Psoas muscle (tissue), 8 donors: Measurements from ENCODE around the gene MYOD1. TPM values are rescaled to one million over a fixed set of nuclear protein-coding genes. Genes with fewer than 3 reads are reported as not detected.

Experiments
- ATAC-seq, 4 donors: fragments of 200-7000 bp; cut with Tn5 transposase; one replicate each; pipeline ENCODE4 v1.9.1; 2020; ENCODE audit warnings: moderate library complexity in 3 of 4, mild to moderate bottlenecking in 2 of 4
- DNase-seq, 2 donors: peaks; one replicate each; pipeline ENCODE4 v3.0.0-alpha.2; 2020
- H3K27ac ChIP-seq: fragments of 200-600 bp; one replicate; pipeline ENCODE4 v1.8.0; 2022
- H3K27me3 ChIP-seq, 3 donors: fragments of 200-600 bp in 1 of 3; one replicate each; pipeline versions ENCODE4 v1.6.1 to v1.8.0; 2013 to 2022; ENCODE audit warnings: low read length in 2 of 3, mild to moderate bottlenecking in 2 of 3, moderate library complexity in 1 of 3; ENCODE audit not compliant: insufficient read depth in 3 of 3
- H3K36me3 ChIP-seq, 2 donors: fragments of 200-600 bp in 1 of 2; one replicate each; pipeline versions ENCODE4 v1.6.1 to v1.8.0; 2013 to 2022; ENCODE audit warnings: low read depth in 1 of 2, mild to moderate bottlenecking in 1 of 2, moderate library complexity in 1 of 2; ENCODE audit not compliant: insufficient read depth in 1 of 2
- H3K4me1 ChIP-seq: fragments of 200-600 bp; one replicate; pipeline ENCODE4 v1.8.0; 2022
- H3K4me3 ChIP-seq: fragments of 200-600 bp; one replicate; pipeline ENCODE4 v1.8.0; 2022; ENCODE audit warnings: mild to moderate bottlenecking
- H3K9me3 ChIP-seq: fragments of 200-600 bp; one replicate; pipeline ENCODE4 v1.8.0; 2022
- WGBS, 3 donors: extraction: QIAGEN DNeasy Blood & Tissue Kit; methylation state at CpG; one replicate each; pipeline versions ENCODE4 v1.1.6 to v1.1.7; 2013; 5-methylcytosine and 5-hydroxymethylcytosine counted together
- intact Hi-C, 2 donors: fragments of 100-400 bp; cut with DNase I; formaldehyde crosslinking; loops; one replicate each; pipeline versions ENCODE4 v1.11.0 to v1.14.2; 2022
- polyA plus RNA-seq, 3 donors: library from polyadenylated mRNA; stranded (reverse); fragments of 200-250 nt; gene quantifications; one replicate each; pipeline ENCODE4 v1.2.3, GENCODE V29; 2013
- total RNA-seq, 4 donors: library from RNA; stranded (reverse); fragmentation: NEBNext Ultra II Directional in 2 of 4; extraction: Animal tissue kit (Norgen Biotek cat#: 25700) in 2 of 4; gene quantifications; one replicate each; pipeline versions ENCODE4 v1.2.1 to v1.2.4, GENCODE V29; 2021 to 2023
- TF ChIP-seq, protein P1 (sequence below): fragments of 200-600 bp; IDR thresholded peaks from one replicate; pipeline ENCODE4 v1.8.0; 2022; ENCODE audit warnings: antibody characterized with exemption
- donor health status: healthy with polysubstance abuse.
- donor health status: DM: no; HTN: no; CAD: no; lungs with moderate emphysema.
- donor health status: Bipolar disorder and iron deficiency.
- donor health status: healthy.
- donor health status: DM: yes; HTN: yes; CAD: no.
- donor health status: DM: no; HTN: no; CAD: no.
- donor health status: DM: no; HTN: no; CAD: no.
- donor health status: DM: yes; HTN: yes; CAD: no.

Gene MYOD1
- total and polyA plus RNA-seq, 7 donors: 5.0 to 95.7 (median 56.2) TPM

DNA sequence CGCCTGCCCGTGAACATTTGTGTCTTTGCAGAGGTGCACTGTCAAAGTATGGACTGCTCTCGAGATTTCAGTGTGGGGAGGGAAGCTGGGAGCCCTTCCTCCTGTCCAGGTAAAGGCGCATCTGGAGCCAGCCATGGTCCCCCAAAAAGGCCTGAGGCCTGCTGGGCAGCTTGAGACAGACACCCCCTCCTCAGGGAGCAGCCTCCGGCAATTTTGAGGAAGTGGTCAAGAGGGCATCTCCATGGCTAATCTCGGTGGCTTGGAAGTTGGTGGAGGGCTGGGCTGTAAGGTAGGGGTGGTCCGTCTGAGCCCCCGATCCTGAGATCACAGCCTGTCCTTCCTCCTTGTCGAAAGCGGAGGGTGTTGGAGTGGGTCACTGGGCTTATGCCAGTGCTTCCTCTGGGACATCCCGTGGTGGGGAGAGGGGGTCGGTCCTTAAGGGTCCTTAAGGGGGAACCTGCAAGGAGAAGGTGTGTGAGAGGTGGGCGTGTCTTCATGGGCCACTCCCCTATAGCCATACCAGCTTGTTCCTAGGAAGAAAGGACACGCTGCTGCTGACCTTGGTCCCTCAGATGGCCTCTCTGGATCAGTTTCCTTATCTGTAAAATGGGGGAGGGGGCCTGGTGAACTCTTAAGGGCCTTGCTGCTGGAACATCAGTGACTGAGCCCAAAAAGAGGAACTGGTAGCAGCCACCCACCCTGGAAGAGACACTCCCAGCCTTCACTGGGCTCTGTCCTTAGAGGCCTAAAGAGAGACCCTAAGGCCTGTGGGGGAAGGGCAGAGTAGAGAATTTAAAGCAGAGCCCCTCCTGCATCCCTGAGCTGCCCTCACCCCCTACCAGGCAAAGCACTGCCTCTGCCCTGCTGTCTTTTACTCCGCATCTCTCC is 17.8 kb downstream of the MYOD1 start:
- DNase-seq: peak in 1 of 2 donors; percentile 23
- WGBS, 3 donors: 75 to 76% (median 76%) methylated on average over 15 of the region's 15 CpGs
- Histone ChIP-seq H3K4me3 (no peak overlapping the region), H3K9me3 (no peaks in the 10 kb centered on the region), H3K27ac (no peak overlapping the region), H3K36me3 (no peaks in the 10 kb centered on the region), H3K4me1 (peaks cover 4% of the 10 kb centered on the region), H3K27me3 (peaks cover 0 to 38% (median 23%) of the 10 kb centered on the region in 3 donors)
- TF ChIP-seq, protein P1, sequence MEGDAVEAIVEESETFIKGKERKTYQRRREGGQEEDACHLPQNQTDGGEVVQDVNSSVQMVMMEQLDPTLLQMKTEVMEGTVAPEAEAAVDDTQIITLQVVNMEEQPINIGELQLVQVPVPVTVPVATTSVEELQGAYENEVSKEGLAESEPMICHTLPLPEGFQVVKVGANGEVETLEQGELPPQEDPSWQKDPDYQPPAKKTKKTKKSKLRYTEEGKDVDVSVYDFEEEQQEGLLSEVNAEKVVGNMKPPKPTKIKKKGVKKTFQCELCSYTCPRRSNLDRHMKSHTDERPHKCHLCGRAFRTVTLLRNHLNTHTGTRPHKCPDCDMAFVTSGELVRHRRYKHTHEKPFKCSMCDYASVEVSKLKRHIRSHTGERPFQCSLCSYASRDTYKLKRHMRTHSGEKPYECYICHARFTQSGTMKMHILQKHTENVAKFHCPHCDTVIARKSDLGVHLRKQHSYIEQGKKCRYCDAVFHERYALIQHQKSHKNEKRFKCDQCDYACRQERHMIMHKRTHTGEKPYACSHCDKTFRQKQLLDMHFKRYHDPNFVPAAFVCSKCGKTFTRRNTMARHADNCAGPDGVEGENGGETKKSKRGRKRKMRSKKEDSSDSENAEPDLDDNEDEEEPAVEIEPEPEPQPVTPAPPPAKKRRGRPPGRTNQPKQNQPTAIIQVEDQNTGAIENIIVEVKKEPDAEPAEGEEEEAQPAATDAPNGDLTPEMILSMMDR: no peak
- intact Hi-C loops: no loop called here
- no peak for ATAC-seq

DNA sequence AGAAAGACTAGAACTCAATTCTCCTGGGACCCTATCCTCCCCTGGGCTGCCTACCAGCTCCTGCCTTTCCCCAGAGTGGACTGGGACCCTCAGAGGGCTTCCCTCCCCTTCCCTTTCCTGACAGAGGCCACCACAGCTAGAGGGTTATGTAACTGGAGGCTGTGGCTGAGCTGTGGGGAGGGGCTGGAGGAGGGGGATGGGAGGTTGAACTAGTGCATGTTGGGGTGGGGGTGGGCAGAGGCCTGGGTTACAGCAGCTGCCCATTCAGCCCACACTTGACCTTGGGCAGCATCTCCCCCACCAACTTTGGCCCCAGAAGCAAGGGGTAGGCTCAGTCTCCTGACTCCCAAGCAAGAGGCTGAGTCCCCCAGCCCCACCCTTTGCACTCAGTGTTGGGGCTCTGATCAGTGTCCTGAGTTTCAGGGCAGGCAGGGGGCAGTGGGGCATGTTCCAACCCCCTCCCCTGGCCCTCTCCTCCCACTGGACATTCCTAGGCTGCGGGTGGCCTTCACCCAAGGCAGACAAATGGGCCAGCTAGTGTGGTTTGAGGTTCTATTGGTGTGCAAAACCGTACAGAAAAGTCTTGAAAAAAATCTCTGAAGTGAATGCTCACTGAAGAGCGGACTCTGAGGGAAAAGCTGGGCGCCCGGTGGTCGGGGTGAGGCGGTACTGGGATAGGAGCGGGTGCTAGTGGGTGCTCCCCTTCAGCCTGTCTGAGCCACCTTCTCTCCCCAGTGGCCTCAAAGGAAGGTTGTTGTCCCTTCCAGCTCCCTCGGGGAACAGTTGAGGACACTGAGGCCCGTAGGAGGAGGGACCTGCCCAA is 19.0 kb downstream of the MYOD1 start:
- TF ChIP-seq, protein P1: no peak
- 63 to 71% (median 64%) methylated on average over 10 of the region's 10 CpGs for whole genome bisulfite sequencing, 3 donors
- intact Hi-C loops: no loop called here
- no peaks in the 10 kb centered on the region for H3K36me3 ChIP-seq
- peaks cover 0 to 38% (median 23%) of the 10 kb centered on the region in 3 donors for H3K27me3 ChIP-seq
- no peak overlapping the region for H3K27ac ChIP-seq
- ATAC-seq (no peak), DNase-seq (peak in 1 of 2 donors; percentile 33)
- no peaks in the 10 kb centered on the region for H3K9me3 ChIP-seq
- H3K4me3 ChIP-seq: no peak overlapping the region
- peaks cover 4% of the 10 kb centered on the region for H3K4me1 ChIP-seq

DNA sequence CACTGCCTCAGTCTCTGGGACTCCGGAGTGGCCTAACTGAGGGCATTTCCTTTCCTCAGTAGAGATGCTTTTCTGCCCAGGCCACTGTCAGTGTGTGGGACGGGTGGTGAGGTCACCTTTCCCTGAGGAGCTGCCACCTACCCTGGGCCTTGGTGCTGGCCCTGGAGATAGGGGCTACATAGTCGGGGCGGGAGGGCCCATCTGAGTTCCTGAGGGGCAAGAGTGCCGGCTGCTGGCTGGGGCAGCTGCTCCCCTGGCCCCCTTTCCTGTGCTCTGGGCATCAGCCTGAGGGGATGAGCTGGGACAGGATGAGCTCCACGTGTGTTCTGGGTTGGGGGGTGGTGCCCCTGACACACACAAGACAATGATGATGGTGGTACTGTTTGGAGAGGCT is 20.6 kb downstream of the MYOD1 start:
- intact Hi-C loops: no loop called here
- H3K9me3 ChIP-seq: no peaks in the 10 kb centered on the region
- 66 to 81% (median 74%) methylated on average over 6 of the region's 6 CpGs for WGBS, 3 donors
- H3K27ac ChIP-seq: no peak overlapping the region
- TF ChIP-seq, protein P1: no peak
- ATAC-seq: no peak
- no peaks in the 10 kb centered on the region for H3K36me3 ChIP-seq
- peaks cover 4% of the 10 kb centered on the region for H3K4me1 ChIP-seq
- peak in 1 of 2 donors; percentile 6 for DNase-seq
- no peak overlapping the region for H3K4me3 ChIP-seq
- H3K27me3 ChIP-seq: peaks cover 0 to 38% (median 23%) of the 10 kb centered on the region in 3 donors

DNA sequence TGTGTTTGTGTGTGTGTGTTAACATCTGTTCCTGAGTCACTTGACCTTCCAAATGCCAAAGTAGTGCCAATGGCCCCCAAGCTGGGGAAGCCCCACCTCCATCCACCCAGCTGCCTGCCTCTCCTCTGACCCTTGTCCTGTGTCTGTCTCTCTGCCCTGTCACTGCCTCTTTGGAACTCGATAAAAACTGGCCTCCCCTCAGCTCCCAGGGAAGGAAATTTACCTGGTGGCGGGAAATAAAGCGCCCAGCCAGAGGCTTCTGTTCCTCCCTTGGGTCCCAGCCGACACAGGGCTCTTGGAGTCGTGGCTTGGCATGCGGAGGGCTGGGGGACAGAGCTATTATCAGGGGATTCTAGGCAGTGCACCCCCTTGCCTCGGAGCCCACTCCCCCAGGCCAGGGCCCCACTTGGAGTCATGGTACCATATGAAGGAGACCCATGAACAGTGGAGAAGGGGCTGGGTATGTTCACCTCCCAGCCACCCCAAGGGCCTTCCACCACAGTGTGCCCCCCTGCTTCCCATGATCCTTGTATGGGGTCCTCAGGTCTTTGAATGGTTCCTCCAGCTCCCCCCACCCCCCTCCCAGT is 21.4 kb downstream of the MYOD1 start:
- DNase-seq: peak in 1 of 2 donors; percentile 32
- no peak overlapping the region for H3K4me3 ChIP-seq
- peaks cover 0 to 37% (median 17%) of the 10 kb centered on the region in 3 donors for H3K27me3 ChIP-seq
- no peak for ATAC-seq
- H3K9me3 ChIP-seq: no peaks in the 10 kb centered on the region
- no peaks in the 10 kb centered on the region for H3K36me3 ChIP-seq
- H3K27ac ChIP-seq: no peak overlapping the region
- WGBS, 3 donors: 73 to 78% (median 76%) methylated on average over 7 of the region's 7 CpGs
- TF ChIP-seq, protein P1: no peak
- no peaks in the 10 kb centered on the region for H3K4me1 ChIP-seq
- intact Hi-C loops: no loop called here
